Brain pericyte (primary cell): ENCODE data around the gene IFT122.

Experiments
- DNase-seq: peaks from one replicate; pipeline ENCODE4 v3.0.0-alpha.2; 2012; ENCODE audit warnings: low read depth, low spot score

The IFT122 gene

DNA sequence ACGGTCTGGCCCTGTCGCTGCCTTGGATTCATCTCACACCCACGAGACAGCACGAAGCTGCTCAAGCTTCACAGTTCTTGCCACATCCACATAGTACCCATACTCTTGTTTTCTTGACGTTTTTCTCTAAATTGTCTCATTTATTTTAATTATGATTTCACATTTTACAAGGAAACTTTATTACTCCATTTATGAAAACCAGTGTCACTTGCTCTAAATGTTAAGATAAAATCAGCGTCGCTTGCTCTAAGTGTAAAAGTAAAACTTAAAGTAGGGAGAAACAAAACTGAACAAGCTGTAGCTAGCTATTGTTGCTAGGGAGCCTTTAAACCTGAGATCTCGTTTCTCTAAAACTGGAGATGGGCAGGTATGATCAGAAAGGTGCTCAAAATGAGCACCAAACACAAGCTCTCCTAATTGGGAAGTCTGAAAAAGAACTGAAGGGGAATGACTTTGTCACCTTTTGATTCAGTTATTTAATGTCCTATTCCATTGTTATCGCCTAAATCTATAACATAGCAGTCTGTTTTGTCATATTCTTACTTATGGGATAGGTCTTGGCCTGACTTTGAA, 680 bp downstream of the IFT122 start:
- no peak for DNase-seq

DNA sequence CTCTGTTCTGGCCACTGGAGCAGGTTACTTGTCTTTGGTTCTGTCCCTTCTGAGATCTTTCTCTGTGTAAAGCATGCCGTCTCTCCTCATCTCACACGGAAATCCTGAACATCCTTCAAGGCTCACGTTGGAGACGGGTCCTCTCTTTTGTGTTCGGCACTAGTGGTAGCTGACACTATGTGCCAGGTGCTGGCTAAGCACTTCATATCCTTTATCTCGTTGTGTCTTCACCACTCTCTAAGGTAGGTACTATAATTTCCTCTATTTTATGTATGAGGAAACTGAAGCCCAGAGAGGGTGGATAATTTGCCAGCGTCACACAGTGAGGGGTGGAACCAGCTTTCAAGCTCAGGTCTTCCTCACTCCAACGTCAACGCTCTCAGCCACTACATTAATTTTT, 1.2 kb downstream of the IFT122 start:
- no peak for DNase-seq

DNA sequence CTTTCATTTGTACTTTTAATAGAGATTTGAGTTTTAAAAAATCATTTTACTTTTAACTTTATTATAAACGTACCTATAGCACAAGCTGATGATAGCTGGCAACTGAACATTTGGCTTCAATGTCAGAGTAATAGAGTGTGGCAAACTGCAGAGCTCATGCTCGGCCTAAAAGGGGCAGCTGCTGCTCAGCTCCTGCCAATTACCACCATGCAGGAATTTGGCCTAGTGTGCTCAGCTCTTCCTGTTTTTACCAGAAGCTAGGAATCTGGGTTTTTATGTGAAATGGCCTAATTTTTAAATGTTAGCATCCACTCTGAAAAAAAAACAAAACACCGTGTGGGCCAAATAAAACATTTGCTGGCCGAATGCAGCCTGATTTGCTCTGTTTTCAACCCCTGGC, 1.8 kb downstream of the IFT122 start:
- no peak for DNase-seq

DNA sequence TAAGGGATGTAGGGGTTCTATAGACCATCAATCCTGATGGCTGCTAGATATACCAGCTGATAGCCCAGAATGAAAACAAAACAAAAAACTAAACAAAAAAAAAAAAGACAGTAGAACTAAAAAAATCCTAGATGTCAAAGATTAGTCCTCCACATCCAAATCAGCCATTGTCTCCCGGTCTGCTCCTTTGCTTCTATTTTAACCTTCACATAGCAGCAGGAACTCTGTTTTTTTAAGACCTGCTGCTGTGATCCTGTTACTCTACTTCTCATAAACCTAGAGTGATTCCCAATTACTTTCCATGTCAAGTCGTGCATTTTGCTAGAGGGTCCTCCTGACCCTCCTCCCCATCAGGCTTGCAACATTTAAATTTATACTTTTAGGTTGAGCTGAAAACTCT, 2.5 kb downstream of the IFT122 start:
- no peak for DNase-seq

DNA sequence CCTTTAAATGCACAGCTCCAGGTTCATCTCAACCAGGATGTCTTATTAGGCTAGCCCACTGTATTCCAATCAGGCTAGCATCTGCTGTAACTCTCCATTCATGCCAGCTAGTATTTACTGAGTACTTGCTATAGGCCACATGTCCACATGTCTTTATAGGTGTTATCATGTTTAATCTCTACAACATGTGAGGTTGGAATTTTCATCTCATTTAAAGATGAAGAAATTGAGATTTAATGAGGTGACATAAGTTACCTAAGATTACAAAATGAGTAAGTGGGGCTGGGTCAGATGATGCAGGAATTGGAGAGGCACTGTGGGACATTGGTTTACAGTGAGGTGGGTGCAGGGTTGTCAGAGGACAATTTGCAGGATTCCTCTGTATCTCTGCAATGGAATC, 2.9 kb downstream of the IFT122 start:
- no peak for DNase-seq

DNA sequence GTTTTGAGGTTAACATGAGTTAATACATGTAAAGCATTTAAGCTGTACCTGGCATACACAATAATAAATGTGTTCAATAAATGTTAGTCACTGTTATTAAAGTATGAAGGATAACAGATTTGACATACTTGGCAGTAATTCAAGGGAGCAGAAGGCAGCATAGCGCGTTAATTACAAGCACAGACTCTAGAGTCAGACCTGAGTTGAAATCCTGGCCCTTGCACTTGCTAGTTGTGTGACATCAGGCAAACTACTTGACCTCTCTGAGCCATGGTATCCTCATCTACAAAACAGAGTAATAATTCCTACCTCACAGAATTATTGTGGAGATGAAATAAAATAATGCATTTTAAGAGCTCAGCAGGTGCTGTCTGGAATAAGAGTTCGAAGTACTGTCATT, 5.4 kb downstream of the IFT122 start:
- DNase-seq, result no peak

DNA sequence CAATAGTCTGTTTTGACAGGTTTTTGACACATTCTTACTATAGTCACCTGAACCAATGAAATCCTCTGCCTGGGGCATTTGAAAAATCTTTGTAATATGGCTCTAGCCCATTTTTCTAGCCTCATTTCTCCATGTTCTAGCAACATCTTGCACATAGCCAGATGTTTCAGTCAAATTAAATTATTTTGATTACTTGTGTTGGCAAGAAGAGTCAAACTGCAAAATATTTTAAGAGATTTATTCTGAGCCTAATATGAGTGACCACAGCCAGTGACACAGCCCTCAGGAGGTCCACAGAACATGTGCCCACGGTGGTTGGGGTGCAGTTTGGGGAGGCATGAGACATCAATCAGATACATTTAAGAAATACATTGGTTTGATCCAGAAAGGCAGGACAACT, 6.9 kb downstream of the IFT122 start:
- DNase-seq, result no peak

DNA sequence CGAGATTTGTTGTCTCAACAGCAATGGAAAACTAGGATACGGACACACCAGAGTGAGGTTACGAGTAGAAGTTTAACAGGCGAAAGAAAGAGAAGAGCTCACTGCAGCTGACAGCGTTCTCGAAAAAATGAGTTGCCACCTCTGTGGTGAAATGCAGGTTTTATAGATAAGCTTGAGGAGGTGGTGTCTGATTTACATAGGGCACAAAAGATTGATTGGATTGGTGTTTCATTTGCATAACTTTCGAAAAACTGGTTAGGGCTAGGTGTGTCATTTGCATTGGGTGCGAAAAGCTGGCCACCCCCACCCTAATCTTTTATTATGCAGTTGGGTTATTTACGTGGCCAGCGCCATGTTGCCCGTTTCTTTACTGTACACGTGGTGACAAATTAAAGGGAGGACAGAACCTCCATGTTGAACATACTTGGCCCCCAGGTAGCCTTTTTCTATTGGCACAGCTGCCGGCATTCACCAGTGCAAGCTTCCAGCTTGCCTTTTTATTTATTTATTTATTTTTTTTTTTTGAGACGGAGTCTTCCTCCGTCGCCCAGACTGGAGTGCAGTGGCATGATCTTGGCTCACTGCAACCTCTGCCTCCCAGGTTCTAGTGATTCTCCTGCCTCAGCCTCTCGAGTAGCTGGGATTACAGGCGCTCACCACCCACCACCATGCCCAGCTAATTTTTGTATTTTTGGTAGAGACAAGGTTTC, 8.3 kb downstream of the IFT122 start:
- no peak for DNase-seq

DNA sequence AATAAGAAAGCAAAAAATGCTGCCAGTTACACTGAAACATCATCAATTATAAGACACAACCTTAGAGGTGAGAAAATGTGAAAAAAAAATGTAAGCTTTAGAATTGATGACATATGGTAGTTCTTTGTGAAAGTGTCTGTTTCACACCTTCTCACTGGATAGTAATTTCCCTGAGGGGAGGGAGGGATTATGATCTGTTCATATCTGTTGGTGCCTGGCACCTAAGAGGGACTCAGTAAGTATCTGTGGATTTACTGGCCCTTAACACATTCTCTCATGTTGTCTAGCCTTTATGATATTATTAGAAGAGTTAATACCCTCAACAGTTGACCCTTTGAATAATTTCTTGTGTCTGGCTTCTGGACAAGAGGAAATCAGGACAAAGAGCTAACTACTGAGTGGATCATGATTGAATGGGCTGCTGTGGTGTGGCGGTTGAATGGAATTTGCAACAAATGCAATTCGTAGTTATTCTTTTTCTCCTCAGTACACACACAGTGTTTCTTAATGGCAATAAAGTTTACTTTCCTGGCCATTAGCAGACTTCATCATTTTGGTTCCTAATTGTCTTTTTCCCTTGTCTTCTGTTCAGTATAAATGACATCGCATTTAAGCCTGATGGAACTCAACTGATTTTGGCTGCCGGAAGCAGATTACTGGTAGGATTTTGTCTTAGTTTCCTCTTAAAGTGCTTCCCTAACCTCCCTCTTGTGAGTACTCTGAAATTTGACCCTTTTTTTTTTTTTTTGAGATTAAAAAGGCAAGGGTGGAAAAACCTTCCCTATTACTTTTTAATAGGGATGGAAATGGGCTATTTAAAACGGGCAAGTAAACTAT, 9.5 kb downstream of the IFT122 start:
- DNase-seq, result no peak

DNA sequence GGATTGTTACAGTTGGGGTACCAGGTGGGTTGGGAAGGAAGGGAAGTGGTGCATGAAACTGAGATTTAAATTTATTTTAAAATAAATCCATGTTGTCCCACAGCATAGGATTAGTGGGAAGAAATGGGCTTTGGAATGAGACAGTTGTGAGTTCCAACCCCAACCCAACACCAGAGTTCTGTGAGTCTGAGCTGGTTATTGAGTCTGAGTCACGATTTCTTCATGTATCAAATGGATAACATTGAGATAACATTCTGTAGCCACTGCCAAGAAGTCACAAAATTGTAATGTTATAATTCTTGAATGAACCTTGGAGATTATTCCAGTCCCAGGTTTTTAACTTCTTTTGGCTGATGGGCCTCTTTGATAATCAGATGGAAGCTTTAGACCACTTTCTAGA, 13.7 kb downstream of the IFT122 start:
- DNase-seq, result no peak

DNA sequence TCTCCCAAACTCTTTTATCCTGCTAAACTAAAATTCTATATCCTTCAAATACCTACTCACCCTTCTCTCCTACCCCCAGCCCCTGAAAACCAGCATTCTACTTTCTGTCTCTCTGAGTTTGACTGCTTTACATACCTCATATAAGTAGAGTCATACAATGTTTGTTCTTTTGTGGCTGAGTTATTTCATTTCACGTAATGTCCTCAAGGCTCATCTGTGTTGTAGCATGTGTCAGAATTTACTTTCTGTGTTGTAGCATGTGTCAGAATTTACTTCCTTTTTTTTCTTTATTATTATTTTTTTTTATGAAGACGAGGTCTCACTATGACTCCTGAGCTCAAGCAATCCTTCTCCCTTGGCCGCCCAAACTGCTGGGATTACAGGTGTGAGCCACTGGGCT, 20.1 kb downstream of the IFT122 start:
- no peak for DNase-seq

DNA sequence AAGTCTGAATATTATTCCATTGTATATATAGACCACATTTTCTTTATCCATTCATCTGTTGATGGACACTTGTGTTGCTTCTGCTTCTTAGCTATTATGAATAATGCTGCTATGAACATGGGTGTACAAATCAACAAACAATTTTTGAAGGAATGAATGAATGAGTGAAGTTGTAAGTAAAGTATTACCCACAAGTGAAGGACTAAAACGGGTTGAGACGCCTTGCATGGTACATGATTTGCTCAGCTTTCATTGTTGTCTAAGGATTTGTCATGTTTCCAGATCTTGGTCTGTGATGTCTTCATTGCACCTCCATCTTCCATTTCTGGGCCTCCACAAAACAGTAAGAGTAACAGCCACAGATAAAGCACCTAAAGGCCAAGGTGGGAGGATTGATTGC, 20.5 kb downstream of the IFT122 start:
- DNase-seq, result no peak

DNA sequence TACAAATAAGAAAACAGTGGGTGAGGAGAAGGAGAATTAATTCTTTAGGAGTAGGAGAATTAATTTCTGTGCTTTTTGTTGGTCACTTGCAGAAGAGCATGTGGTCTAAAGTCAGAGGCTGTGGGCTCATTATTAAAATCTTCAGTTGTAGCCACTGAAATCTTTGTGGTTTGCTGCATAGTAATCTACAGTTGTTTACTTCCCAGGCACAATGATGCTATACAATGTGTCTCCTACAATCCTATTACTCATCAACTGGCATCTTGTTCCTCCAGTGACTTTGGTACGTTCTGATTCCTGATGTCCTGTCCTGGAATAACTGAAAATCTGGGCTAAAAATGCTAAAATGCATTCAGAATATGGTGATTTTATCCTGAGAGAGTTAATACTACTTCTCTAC, 21.0 kb downstream of the IFT122 start:
- DNase-seq, result no peak

DNA sequence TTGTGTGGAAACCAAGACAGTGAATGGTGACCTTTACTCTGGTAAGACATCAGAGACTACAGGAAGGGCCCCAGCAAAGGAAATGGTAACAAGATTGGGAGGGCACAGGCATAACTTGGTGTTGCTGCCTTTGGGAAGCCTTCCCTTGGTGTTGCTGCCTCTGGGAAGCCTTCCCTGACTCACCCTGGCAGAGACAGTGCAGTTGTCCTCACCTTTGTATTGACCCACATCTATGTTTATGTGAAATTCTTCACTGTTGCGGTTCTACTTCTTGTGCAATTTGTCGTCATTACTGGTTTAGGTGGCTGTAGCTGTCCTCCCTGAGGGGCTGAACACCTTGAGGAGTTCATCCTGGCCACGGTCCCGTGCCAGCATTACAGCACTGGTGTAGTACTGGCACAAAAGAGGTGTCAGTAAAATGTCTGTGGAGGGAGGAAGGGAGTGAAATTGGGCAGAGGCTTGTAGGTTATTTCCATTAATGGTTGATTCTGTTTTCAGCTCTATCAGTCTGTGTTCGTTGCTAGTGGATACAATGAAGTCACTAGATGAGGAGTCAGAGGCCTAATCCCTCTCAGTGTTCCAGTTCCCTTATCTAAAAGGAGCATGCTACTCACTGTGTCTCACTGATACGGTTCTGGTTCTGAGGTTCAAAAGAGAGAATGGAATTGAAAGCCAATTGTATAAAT, 21.6 kb downstream of the IFT122 start:
- no peak for DNase-seq

DNA sequence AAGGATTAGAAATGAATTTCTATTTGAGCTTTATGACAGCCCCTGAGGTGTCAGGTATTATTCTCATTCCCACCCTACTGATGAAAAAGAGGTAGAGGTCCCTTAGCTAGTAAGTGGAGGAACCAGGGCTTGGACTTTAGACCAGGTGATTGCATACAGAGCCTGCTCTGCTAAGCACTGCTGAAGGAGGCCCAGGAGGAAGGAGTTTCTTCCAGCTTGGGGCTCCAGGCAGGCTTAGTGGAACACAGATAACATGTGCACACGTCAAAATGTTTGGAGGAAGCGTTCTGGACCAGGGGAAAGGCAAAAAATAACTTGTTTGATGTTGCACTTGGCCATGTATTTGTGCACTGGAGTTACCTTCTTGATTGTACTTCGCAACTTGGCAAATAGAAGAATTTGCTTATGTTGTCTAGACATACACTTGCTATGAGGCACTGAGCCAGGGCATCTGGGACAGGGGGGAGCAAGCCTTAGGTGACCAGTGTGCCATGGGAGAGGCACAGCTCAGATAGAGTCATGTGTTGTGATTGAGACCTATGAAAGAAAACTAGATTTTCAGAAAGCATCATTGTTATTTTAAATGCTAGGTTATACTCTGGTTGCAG, 22.4 kb downstream of the IFT122 start:
- no peak for DNase-seq

DNA sequence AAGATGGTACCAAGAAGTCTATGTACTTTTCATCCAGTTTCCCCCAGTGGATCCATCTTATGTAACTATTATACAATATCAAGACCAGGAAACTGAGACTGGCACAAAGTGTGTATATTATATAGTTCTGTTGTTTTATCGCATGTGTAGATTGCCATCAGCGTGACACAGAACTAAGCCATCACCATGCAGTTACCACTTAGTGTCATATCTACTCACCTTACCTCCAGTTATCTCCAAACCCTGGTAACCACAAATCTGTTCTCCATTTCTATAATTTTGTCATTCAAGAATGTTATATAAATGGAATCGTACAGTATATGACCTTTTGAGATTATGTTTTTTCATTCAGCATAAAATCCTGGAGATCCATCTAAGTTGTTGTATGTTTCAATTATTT, 23.1 kb downstream of the IFT122 start:
- no peak for DNase-seq

DNA sequence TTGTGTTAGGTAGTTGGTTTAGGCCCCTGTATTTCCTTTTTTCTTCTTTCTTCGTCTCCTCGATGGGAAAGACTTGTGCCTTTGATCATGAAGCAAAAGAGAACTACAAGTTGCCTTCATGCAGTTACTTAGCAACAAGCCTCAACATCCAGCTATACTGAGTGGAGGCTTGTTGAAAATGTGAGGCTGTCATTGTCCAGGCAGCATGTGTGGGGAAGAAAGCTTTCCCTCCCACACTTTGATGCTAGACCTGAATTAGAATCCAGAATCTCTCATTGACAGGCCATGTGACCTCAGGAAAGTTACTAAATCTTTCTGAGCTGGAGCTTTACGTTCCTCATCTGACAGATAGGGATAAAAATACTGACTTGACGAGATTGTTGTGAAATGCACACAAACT, 23.7 kb downstream of the IFT122 start:
- DNase-seq, result no peak

DNA sequence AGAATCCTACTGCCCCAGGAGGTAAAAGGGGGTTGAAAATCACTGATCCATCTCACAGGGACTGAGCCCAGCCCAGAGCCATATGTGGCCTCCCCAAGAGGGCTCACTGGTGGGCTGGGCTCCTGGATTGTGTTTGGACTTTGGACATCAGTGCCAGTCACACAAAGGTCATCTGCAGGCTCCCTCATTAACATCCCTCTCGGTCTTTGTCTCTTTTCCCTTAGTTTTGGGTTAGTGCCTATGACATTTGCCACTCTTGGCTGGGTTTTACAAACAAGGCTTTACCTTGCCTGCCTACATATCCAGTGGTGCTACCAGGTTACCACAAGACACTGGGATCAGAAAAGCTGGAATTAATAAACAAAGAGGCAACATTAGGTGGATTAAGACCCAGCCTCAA, 27.9 kb downstream of the IFT122 start:
- DNase-seq, result no peak

DNA sequence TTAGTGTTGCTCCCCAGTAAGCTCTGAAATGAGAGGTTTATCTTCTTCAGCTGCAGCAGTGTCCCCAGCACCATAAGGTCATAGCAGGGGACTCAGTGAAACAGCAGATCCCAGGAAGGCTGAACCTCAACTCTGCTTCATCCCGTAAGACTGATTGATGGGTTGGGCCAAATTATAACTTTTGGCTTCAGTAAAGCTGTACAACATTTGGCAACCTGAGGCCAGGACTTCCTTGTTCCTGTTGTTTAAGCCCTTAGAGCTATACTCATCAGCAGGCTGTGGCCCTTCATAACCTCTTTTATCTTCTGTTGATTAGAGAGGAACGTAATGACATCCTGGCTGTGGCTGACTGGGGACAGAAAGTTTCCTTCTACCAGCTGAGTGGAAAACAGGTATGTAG, 29.0 kb downstream of the IFT122 start:
- no peak for DNase-seq

DNA sequence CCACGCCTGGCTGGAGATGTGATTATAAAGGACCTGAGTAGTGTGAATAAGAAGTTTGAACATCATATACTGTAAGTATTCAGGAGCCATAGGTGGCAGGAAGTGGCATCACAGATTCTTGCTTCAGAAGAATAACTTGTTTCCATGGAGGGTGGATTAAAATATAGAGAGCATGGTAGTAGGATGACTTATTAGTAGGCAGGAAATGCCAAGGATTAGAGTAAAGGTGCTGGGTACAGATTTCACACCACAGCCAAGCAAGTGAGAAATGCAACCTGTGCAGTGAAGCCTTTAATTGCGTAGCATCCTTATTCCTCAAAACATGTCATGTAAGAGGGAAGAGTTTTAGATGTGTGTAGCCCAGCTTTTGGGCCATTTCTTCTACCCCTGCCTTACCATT, 30.8 kb downstream of the IFT122 start:
- no peak for DNase-seq

DNA sequence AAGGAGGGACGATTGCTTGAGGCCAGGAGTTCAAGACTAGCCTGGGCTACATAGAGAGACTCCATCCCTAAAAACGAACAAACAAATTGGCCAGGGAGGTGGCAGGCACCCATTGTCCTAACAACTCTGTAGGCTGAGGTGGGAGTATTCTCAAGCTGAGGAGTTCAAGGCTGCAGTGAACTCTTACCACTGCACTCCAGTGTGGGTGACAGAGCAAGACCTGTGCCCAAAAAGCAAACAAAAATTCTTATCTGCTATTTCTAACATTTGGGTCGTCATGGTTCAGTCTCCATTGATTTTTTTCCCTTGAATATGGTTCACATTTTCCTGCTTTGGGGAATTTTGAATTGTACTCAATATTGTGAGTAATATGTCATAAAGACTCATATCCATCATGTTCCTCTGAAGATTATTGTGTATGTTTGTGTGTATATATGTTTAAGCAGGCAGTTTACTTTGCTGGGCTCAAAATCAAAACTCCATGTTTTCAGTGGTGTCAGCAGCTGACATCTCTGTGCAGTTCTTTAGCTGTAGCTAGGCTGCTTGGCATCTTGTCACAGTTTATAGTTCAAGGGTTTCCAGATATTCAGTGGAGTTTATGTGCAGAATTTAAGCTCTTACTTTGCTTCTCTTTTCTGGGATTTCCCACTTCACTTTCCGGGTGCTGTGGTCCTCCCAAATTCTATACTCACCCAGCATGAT, 33.2 kb downstream of the IFT122 start:
- DNase-seq, result no peak
